ENCODE measurements around the gene NSMF. TPM values are rescaled to one million over a fixed set of nuclear protein-coding genes. Genes with fewer than 3 reads are reported as not detected.

Gene NSMF
- total RNA-seq, 2 donors from 2014 or later, result 16.2 to 26.2 TPM

- Histone ChIP-seq H3K4me1 (peaks cover 0 to 18% of the 10 kb centered on the region in 2 donors), H3K27me3 (peaks cover 0 to 4% of the 10 kb centered on the region in 2 donors), H3K36me3 (peaks cover 5% of the 10 kb centered on the region), H3K27ac (no peak overlapping the region), H3K4me3 (no peak overlapping the region), H3K9me3 (peaks cover 0 to 4% of the 10 kb centered on the region in 2 donors)
- no peak for DNase-seq (ENCODE audit: low spot score)
- TF ChIP-seq, protein P1, sequence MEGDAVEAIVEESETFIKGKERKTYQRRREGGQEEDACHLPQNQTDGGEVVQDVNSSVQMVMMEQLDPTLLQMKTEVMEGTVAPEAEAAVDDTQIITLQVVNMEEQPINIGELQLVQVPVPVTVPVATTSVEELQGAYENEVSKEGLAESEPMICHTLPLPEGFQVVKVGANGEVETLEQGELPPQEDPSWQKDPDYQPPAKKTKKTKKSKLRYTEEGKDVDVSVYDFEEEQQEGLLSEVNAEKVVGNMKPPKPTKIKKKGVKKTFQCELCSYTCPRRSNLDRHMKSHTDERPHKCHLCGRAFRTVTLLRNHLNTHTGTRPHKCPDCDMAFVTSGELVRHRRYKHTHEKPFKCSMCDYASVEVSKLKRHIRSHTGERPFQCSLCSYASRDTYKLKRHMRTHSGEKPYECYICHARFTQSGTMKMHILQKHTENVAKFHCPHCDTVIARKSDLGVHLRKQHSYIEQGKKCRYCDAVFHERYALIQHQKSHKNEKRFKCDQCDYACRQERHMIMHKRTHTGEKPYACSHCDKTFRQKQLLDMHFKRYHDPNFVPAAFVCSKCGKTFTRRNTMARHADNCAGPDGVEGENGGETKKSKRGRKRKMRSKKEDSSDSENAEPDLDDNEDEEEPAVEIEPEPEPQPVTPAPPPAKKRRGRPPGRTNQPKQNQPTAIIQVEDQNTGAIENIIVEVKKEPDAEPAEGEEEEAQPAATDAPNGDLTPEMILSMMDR (IDR thresholded peaks at IDR 0.05), result no peak
These were observed 13.2 kb downstream of the NSMF start for GRCh38 chr9:137445930-137446431.

GRCh38 chr9:137445275-137445807 lies 13.8 kb downstream of the NSMF start:
- peaks cover 5% of the 10 kb centered on the region for H3K36me3 ChIP-seq
- no peak overlapping the region for H3K27ac ChIP-seq
- peaks cover 0 to 4% of the 10 kb centered on the region in 2 donors for H3K27me3 ChIP-seq
- no peak overlapping the region for H3K4me3 ChIP-seq
- peak; percentile 89 for DNase-seq (ENCODE audit: low spot score)
- TF ChIP-seq, protein P1 (IDR thresholded peaks at IDR 0.05), result peak; percentile 80 to 89
- peaks cover 0 to 18% of the 10 kb centered on the region in 2 donors for H3K4me1 ChIP-seq
- H3K9me3 ChIP-seq, result peaks cover 0 to 4% of the 10 kb centered on the region in 2 donors

DNA sequence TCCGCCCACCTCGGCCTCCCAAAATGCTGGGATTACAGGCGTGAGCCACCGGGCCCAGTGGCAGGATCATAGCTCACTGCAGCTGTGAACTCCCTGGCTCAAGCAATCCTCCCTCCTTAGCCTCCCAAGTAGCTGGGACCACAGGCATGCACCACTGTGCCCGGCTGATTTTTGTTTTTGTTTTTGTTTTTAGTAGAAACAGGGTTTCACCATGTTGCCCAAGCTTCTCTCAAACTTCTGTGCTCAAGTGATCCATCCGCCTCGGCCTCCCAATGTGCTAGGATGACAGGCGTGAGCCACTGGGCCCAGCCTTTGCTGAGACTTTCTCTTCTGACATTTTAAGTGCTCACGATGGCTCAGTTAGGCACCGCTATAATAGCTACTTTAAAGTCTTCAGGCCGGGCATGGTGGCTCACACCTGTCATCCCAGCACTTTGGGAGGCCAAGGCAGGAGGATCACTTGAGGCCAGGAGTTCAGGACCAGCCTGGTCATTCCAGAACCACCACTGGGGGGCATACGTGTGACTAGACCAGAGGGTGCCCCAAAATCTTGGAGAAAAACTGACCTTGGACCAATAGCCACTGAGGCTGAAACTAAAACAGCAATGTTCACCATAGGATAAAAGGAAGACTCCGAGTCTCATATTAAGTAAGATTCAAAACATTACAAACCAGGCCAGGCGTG lies 14.9 kb downstream of the NSMF start:
- Histone ChIP-seq H3K27ac (no peak overlapping the region), H3K9me3 (peaks cover 0 to 4% of the 10 kb centered on the region in 2 donors), H3K27me3 (peaks cover 0 to 4% of the 10 kb centered on the region in 2 donors), H3K4me3 (no peak overlapping the region), H3K4me1 (peaks cover 0 to 18% of the 10 kb centered on the region in 2 donors), H3K36me3 (peaks cover 2% of the 10 kb centered on the region)
- TF ChIP-seq, protein P1 (IDR thresholded peaks at IDR 0.05), result no peak
- no peak for DNase-seq (ENCODE audit: low spot score)

- H3K4me1 ChIP-seq, result peaks cover 0 to 18% of the 10 kb centered on the region in 2 donors
- peak overlapping the region in 1 of 2 donors; percentile 49 for H3K4me3 ChIP-seq
- peaks cover 0 to 4% of the 10 kb centered on the region in 2 donors for H3K27me3 ChIP-seq
- TF ChIP-seq, protein P1 (IDR thresholded peaks at IDR 0.05), result no peak
- H3K27ac ChIP-seq, result no peak overlapping the region
- no peaks in the 10 kb centered on the region for H3K36me3 ChIP-seq
- no peak for DNase-seq (ENCODE audit: low spot score)
- peaks cover 0 to 4% of the 10 kb centered on the region in 2 donors for H3K9me3 ChIP-seq
These were observed 17.2 kb downstream of the NSMF start for GRCh38 chr9:137441935-137442321.

- no peaks in the 10 kb centered on the region for H3K36me3 ChIP-seq
- no peak for DNase-seq (ENCODE audit: low spot score)
- H3K4me1 ChIP-seq, result peaks cover 0 to 18% of the 10 kb centered on the region in 2 donors
- H3K4me3 ChIP-seq, result peak within 1 kb of the TSS; percentile 21 to 49
- H3K9me3 ChIP-seq, result peaks cover 0 to 4% of the 10 kb centered on the region in 2 donors
- TF ChIP-seq, protein P1 (IDR thresholded peaks at IDR 0.05), result no peak
- H3K27ac ChIP-seq, result no peak within 1 kb of the TSS
- peaks cover 0 to 4% of the 10 kb centered on the region in 2 donors for H3K27me3 ChIP-seq
These were observed 17.7 kb downstream of the NSMF start, which contains the start of gene ENTPD8 for GRCh38 chr9:137441289-137441934. Gene ENTPD8 (minus strand): TSS chr9:137441357. CDS start chr9:137438285, 3,072 bp downstream.
